Neuronal stem cell (in vitro differentiated cells): ENCODE data around the gene NKD2.

Experiments
- DNase-seq: peaks from one replicate; pipeline ENCODE4 v3.0.0-alpha.2; 2013; ENCODE audit warnings: low spot score
- H2AFZ ChIP-seq: one replicate; pipeline ENCODE4 v1.6.1; 2013; ENCODE audit warnings: mild to moderate bottlenecking, low read length, inconsistent platforms
- H2AK5ac ChIP-seq: 2 replicates; pipeline ENCODE4 v1.6.1; 2013; ENCODE audit warnings: low read depth, mild to moderate bottlenecking, inconsistent platforms, low read length, moderate library complexity, mixed read lengths
- H2BK120ac ChIP-seq: 2 replicates; pipeline ENCODE4 v1.6.1; 2013; ENCODE audit warnings: low read depth, mild to moderate bottlenecking, inconsistent platforms, low read length, moderate library complexity, mixed read lengths
- H2BK12ac ChIP-seq: one replicate; pipeline ENCODE4 v1.6.1; 2013; ENCODE audit warnings: low read length, inconsistent platforms
- H2BK15ac ChIP-seq: 2 replicates; pipeline ENCODE4 v1.6.1; 2013; ENCODE audit warnings: mild to moderate bottlenecking, low read length, inconsistent platforms, mixed read lengths
- H2BK5ac ChIP-seq: one replicate; pipeline ENCODE4 v1.6.1; 2013; ENCODE audit warnings: inconsistent platforms, mild to moderate bottlenecking, low read length, moderate library complexity
- H3K14ac ChIP-seq: one replicate; pipeline ENCODE4 v1.6.1; 2013; ENCODE audit warnings: low read length, inconsistent platforms
- H3K18ac ChIP-seq: 2 replicates; pipeline ENCODE4 v1.6.1; 2013; ENCODE audit warnings: low read length, inconsistent platforms
- H3K23ac ChIP-seq: 2 replicates; pipeline ENCODE4 v1.6.1; 2013; ENCODE audit warnings: low read depth, mild to moderate bottlenecking, mixed read lengths, low read length, inconsistent platforms; ENCODE audit not compliant: poor library complexity
- H3K27ac ChIP-seq: replicated peaks from 3 replicates; pipeline ENCODE4 v1.5.1; 2013; ENCODE audit warnings: low read length, inconsistent platforms
- H3K27me3 ChIP-seq, 3 experiments: 2 replicates each; pipeline ENCODE4 v1.6.1; 2013; ENCODE audit warnings: low read length in 3 of 3, mild to moderate bottlenecking in 2 of 3, inconsistent platforms in 1 of 3, low read depth in 1 of 3, mixed read lengths in 1 of 3, moderate library complexity in 1 of 3; ENCODE audit not compliant: control insufficient read depth in 3 of 3, insufficient read depth in 3 of 3
- H3K36me3 ChIP-seq, 2 donors: replicated peaks in 1 of 2; 2 replicates each; pipeline ENCODE4 v1.6.1; 2013; ENCODE audit warnings: low read length in 2 of 2; ENCODE audit not compliant: control insufficient read depth in 2 of 2, insufficient read depth in 2 of 2
- H3K4ac ChIP-seq: 2 replicates; pipeline ENCODE4 v1.6.1; 2013; ENCODE audit warnings: inconsistent platforms, mild to moderate bottlenecking, low read length, moderate library complexity
- H3K4me1 ChIP-seq, 2 donors: 1 replicate in 1 of 2; 2 replicates in 1 of 2; pipeline ENCODE4 v1.6.1; 2013; ENCODE audit warnings: low read length in 2 of 2, low read depth in 1 of 2; ENCODE audit not compliant: control insufficient read depth in 2 of 2, insufficient read depth in 1 of 2
- H3K4me2 ChIP-seq: one replicate; pipeline ENCODE4 v1.6.1; 2013; ENCODE audit warnings: mild to moderate bottlenecking, low read length, inconsistent platforms; ENCODE audit not compliant: insufficient read depth, poor library complexity, severe bottlenecking
- H3K4me3 ChIP-seq, 2 donors: 2 replicates each; pipeline ENCODE4 v1.5.1; 2013; ENCODE audit warnings: low read length in 2 of 2, mild to moderate bottlenecking in 2 of 2, inconsistent platforms in 1 of 2, moderate library complexity in 1 of 2
- H3K79me1 ChIP-seq: one replicate; pipeline ENCODE4 v1.6.1; 2013; ENCODE audit warnings: low read depth, mild to moderate bottlenecking, inconsistent platforms, low read length, moderate library complexity
- H3K9ac ChIP-seq: one replicate; pipeline ENCODE4 v1.6.1; 2013; ENCODE audit warnings: mild to moderate bottlenecking, low read depth, low read length, inconsistent platforms; ENCODE audit not compliant: poor library complexity
- H3K9me3 ChIP-seq, 2 donors: replicated peaks in 1 of 2; 2 replicates each; pipeline versions ENCODE3 to v1.6.1; 2013; ENCODE audit warnings: low read length in 2 of 2, mild to moderate bottlenecking in 2 of 2, inconsistent platforms in 1 of 2, low read depth in 1 of 2, mixed read lengths in 1 of 2, moderate library complexity in 1 of 2; ENCODE audit not compliant: control insufficient read depth in 2 of 2, insufficient read depth in 1 of 2
- H4K8ac ChIP-seq: one replicate; pipeline ENCODE4 v1.6.1; 2013; ENCODE audit warnings: low read depth, mild to moderate bottlenecking, inconsistent platforms, low read length, moderate library complexity
- H4K91ac ChIP-seq: one replicate; pipeline ENCODE4 v1.6.1; 2013; ENCODE audit warnings: low read length, low read depth, mild to moderate bottlenecking, inconsistent platforms; ENCODE audit not compliant: poor library complexity
- WGBS, 2 donors: extraction: QIAGEN DNeasy Blood & Tissue Kit; methylation state at CpG; one replicate each; pipeline ENCODE4 v1.1.7; 2013; ENCODE audit warnings: missing lambda C conversion rate in 2 of 2, mixed read lengths in 1 of 2; ENCODE audit not compliant: insufficient read length in 2 of 2, insufficient replicate concordance in 1 of 2; ENCODE audit errors: extremely low coverage in 2 of 2; 5-methylcytosine and 5-hydroxymethylcytosine counted together

The NKD2 gene

DNA sequence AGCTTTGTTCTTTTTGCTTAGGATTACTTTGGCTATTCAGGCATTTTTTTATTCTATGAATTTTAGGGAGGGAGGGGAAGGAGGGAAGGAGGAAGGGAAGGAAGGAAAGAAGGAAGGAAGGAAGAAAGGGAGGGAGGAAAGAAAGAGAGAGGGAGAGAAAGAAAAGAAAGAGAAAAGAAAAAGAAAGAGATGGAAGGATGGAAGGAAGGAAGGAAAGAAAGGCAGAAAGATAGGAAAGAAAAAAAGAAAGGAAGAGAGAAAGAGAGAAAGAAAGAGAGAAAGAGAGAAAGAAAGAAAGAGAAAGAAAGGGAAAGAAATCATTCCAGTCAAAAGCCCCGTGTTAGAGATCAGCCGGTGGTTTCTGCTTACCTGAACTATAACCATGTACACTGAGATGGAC is 20.8 kb upstream of the NKD2 start:
- peaks cover 8 to 9% of the 10 kb centered on the region in 2 donors for H3K4me1 ChIP-seq
- H3K79me1 ChIP-seq: peaks cover 6% of the 10 kb centered on the region
- no peak overlapping the region for H3K23ac ChIP-seq
- no peak overlapping the region for H3K4ac ChIP-seq
- H4K91ac ChIP-seq: no peak overlapping the region
- no peak overlapping the region for H2BK12ac ChIP-seq
- no peak overlapping the region for H4K8ac ChIP-seq
- H2BK15ac ChIP-seq: no peak overlapping the region
- H3K4me2 ChIP-seq: no peak overlapping the region
- peaks cover 9 to 36% of the 10 kb centered on the region in 2 donors for H3K9me3 ChIP-seq
- no peak overlapping the region for H2AFZ ChIP-seq
- no peak overlapping the region for H2AK5ac ChIP-seq
- no CpG with 5 or more reads among the region's 2 CpGs for WGBS, 2 donors
- H3K4me3 ChIP-seq: no peak overlapping the region
- no peak overlapping the region for H3K9ac ChIP-seq
- peaks cover 0 to 3% (median 0%) of the 10 kb centered on the region in 3 experiments for H3K27me3 ChIP-seq
- H2BK120ac ChIP-seq: no peak overlapping the region
- H3K36me3 ChIP-seq: no peaks in the 10 kb centered on the region
- no peak overlapping the region for H3K27ac ChIP-seq
- no peak overlapping the region for H2BK5ac ChIP-seq
- no peak overlapping the region for H3K18ac ChIP-seq
- H3K14ac ChIP-seq: no peak overlapping the region
- DNase-seq: no peak

DNA sequence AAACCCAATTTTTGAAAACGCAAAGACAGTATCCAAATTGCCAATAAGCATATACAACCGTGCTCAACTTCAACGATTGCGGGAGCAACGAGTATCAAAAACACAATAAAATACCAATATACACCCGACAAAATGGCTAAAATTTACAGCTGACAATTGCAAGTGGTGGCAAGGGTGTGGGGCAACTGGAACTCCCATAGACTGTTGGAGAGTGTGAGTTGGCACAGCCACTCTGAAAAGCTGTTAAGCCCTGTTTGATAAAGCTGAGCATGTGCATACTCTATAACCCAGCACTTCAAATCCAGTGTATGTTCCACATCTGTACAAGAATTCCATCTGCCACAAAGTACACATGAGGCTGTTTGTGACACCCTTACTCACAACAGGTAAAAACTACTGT is 20.3 kb upstream of the NKD2 start:
- no peak overlapping the region for H3K4ac ChIP-seq
- peaks cover 0 to 3% (median 0%) of the 10 kb centered on the region in 3 experiments for H3K27me3 ChIP-seq
- H2BK5ac ChIP-seq: no peak overlapping the region
- H4K8ac ChIP-seq: no peak overlapping the region
- H3K9ac ChIP-seq: no peak overlapping the region
- H3K18ac ChIP-seq: no peak overlapping the region
- no peak overlapping the region for H2AFZ ChIP-seq
- no CpG with 5 or more reads among the region's 6 CpGs for WGBS, 2 donors
- H2BK12ac ChIP-seq: no peak overlapping the region
- no peak overlapping the region for H3K4me2 ChIP-seq
- H2BK15ac ChIP-seq: no peak overlapping the region
- H3K27ac ChIP-seq: no peak overlapping the region
- no peak overlapping the region for H3K14ac ChIP-seq
- H3K9me3 ChIP-seq: peaks cover 9 to 36% of the 10 kb centered on the region in 2 donors
- H3K36me3 ChIP-seq: no peaks in the 10 kb centered on the region
- no peak overlapping the region for H4K91ac ChIP-seq
- H2AK5ac ChIP-seq: no peak overlapping the region
- H3K79me1 ChIP-seq: peaks cover 6% of the 10 kb centered on the region
- H3K4me1 ChIP-seq: peaks cover 9 to 10% of the 10 kb centered on the region in 2 donors
- DNase-seq: no peak
- H2BK120ac ChIP-seq: no peak overlapping the region
- no peak overlapping the region for H3K23ac ChIP-seq
- peak overlapping the region in 1 of 2 donors; percentile 26 for H3K4me3 ChIP-seq

DNA sequence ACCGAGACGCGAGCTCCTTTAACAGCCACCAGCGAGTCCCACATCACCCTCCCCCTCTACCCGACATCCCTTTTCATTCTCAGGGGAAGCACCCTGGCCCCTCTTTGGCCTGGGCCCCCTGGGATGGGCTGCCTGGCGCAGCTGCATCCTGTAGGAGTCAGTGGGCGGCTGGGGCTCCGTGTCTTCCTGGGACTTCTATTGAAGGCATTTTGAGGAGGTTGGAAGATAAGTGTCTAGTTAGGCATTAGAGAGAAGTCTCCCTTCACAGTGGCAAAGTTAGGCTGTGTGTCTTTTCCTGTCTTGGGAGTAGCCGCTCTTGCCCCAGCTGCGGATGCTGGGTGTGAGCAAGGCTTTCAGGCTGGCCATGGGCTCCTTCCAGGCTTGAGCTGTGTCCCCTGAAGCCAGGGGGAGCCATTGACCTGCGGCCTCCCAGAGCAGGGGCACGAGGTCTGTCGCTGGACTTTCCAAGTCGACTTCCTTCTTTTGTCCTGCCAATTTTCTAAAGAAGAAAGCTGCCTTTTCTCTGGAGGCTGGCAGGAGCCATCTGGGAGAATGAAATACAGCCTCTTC is 18.6 kb upstream of the NKD2 start:
- Histone ChIP-seq H3K18ac (peak overlapping the region; percentile 12), H4K8ac (no peak overlapping the region), H2BK12ac (peak overlapping the region; percentile 87), H3K4me2 (no peak overlapping the region), H2AFZ (peak overlapping the region; percentile 66), H2BK15ac (peak overlapping the region; percentile 17), H3K9ac (no peak overlapping the region), H3K27me3 (no peaks in the 10 kb centered on the region), H2AK5ac (no peak overlapping the region), H3K14ac (no peak overlapping the region), H3K27ac (peak overlapping the region; percentile 10), H3K23ac (no peak overlapping the region), H3K4me3 (no peak overlapping the region), H3K9me3 (peaks cover 5 to 22% of the 10 kb centered on the region in 2 donors), H3K4me1 (peaks cover 8 to 13% of the 10 kb centered on the region in 2 donors), H2BK120ac (no peak overlapping the region), H3K79me1 (peaks cover 2% of the 10 kb centered on the region), H2BK5ac (no peak overlapping the region), H3K4ac (no peak overlapping the region), H4K91ac (no peak overlapping the region), H3K36me3 (no peaks in the 10 kb centered on the region)
- no CpG with 5 or more reads among the region's 14 CpGs for WGBS, 2 donors
- no peak for DNase-seq

DNA sequence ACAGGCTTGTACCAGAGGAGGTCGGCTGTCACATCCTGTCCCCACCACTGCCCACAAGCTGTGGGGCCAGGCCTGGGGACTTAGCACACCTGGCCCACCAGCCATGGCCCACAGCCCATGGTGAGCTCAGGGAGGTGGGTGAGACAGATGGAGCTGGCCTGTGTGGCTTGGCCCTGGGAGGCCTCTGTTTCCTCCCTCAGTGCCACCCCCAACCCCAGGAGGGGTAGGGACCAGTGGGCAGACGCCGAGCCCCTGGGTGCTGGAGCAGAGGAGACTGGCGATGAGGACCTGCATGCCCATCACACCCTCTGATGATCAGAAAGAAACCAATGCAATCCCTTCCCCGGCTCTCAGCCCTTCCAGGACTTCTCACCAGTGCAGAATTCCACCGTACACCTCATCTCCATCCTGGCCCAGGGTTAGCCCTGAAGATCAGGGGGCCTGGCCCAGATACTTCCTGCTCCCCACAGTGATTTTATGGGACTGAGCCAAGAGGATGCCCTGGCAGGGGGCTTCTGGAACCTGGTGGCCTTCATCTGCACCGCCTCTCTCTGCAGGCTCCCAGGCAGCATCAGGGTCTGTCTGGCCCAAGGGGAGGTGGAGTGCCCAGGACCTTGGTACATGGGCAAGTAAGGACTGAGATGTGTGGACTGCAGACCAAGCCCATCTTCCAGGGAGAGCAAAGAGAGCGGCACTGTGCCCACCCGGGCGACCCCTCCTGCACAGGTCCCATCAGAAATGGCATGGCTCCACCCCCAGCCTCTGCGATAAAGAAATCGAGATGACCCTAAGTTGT is 16.9 kb upstream of the NKD2 start:
- WGBS, 2 donors: no CpG with 5 or more reads among the region's 12 CpGs
- Histone ChIP-seq H2BK120ac (peak overlapping the region; percentile 87), H3K4me3 (no peak overlapping the region)

More for the DNA sequence above, 16.9 kb upstream of the NKD2 start:
- Histone ChIP-seq H3K14ac (no peak overlapping the region), H2BK5ac (peak overlapping the region; percentile 87), H3K79me1 (peaks cover 2% of the 10 kb centered on the region), H3K27ac (no peak overlapping the region), H3K23ac (peak overlapping the region; percentile 91), H3K36me3 (no peaks in the 10 kb centered on the region), H3K4ac (peak overlapping the region; percentile 66), H4K91ac (peak overlapping the region; percentile 64), H3K4me2 (no peak overlapping the region), H4K8ac (peak overlapping the region; percentile 48), H3K27me3 (no peaks in the 10 kb centered on the region), H3K9me3 (peaks cover 5 to 20% of the 10 kb centered on the region in 2 donors), H2AK5ac (peak overlapping the region; percentile 100), H3K4me1 (peaks cover 10 to 15% of the 10 kb centered on the region in 2 donors), H2AFZ (no peak overlapping the region), H3K9ac (no peak overlapping the region), H3K18ac (peak overlapping the region; percentile 95), H2BK15ac (peak overlapping the region; percentile 99), H2BK12ac (peak overlapping the region; percentile 99)
- no peak for DNase-seq
